H1 (cell line): Measurements from ENCODE around the gene DGKZ. TPM values are rescaled to one million over a fixed set of nuclear protein-coding genes. Genes with fewer than 3 reads are reported as not detected.

Source experiments
- KDM1A ChIP-seq: fragments of 200-600, 300-600 bp; sonication (generic); IDR thresholded peaks from 2 replicates; pipeline ENCODE4 v1.7.1; 2016; ENCODE audit warnings: mild to moderate bottlenecking, low read length, borderline replicate concordance
- polyA plus RNA-seq, 7 experiments: library from polyadenylated mRNA; depleted of rRNA in 3 of 7; stranded (reverse) in 5 of 7; unstranded in 2 of 7; fragments of >200 nt in 5 of 7; fragments of 200-250 nt in 2 of 7; gene quantifications; 1 replicate in 5 of 7; 2 replicates in 1 of 7; 4 replicates in 1 of 7; pipeline versions ENCODE4 v1.2.1 to v1.2.3, GENCODE V29; 2011 to 2013; ENCODE audit warnings: missing spikeins in 2 of 7, mixed read lengths in 2 of 7
- total RNA-seq: library from RNA; stranded (reverse); fragmentation: NEBNext Ultra II Directional; extraction: Animal tissue kit (Norgen Biotek cat#: 25700); gene quantifications from 2 replicates; pipeline ENCODE4 v1.2.1, GENCODE V29; 2021
- TF ChIP-seq, protein P1 (sequence below): IDR thresholded peaks from 2 replicates; pipeline ENCODE4 v1.6.1; 2011; ENCODE audit warnings: low read length, improper control_type of control experiment

The DGKZ gene
- total and polyA plus RNA-seq, 2 of the 8 experiments (the other 6 are each of a cell fraction or from before 2014, with no cell fraction given) = 84.4 to 184 TPM

GRCh38 chr11:46346886-46347636 lies at the start of gene DGKZ (continued):
- TF ChIP-seq, protein P1, sequence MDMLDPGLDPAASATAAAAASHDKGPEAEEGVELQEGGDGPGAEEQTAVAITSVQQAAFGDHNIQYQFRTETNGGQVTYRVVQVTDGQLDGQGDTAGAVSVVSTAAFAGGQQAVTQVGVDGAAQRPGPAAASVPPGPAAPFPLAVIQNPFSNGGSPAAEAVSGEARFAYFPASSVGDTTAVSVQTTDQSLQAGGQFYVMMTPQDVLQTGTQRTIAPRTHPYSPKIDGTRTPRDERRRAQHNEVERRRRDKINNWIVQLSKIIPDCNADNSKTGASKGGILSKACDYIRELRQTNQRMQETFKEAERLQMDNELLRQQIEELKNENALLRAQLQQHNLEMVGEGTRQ = no peak
- TF ChIP-seq KDM1A = no peak
- TF ChIP-seq, all 59 proteins: peak for 14
